Germinal center (tissue), 1 donor: ENCODE data around the gene PI4KB.
A peak's percentile ranks its signal among the peaks of the same experiment; 100 is the strongest.

ENCODE experiments used
- DNase-seq: peaks from one replicate; pipeline ENCODE4 v3.0.0; 2012; ENCODE audit warnings: mixed read lengths, low spot score

The PI4KB gene

DNA sequence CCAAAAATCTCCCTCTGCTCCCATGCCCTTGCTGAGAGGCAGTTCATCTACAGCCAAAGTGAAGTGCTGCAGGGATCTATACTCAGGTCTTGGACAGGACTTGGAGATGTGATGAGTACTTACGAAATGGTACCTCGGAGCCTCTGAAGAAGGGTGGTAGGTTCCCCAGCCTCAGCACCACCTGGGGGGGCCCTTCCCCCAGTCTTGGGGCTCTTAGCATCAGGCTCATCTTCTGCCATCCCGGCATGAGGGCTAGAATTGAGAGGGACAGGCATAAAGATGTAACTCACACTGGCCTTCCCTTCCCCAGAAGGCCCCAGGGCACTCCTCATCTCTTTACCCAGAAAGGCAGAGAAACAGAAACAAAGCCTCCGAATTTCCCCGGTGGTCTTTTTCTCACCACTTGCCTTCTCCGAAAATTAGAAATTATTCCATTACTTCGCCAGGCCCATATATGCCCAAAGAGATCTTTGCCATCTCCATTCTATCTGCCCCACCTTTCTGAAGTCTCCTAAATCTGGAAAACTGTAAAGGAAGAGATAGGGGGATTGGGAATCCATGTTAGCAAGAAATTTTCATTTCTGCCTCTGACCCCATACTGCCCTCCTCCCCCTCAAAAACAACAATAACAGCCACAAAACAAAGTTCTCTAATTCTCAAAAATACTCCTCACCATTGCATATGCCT is 19.0 kb upstream of the PI4KB start:
- DNase-seq = no peak

DNA sequence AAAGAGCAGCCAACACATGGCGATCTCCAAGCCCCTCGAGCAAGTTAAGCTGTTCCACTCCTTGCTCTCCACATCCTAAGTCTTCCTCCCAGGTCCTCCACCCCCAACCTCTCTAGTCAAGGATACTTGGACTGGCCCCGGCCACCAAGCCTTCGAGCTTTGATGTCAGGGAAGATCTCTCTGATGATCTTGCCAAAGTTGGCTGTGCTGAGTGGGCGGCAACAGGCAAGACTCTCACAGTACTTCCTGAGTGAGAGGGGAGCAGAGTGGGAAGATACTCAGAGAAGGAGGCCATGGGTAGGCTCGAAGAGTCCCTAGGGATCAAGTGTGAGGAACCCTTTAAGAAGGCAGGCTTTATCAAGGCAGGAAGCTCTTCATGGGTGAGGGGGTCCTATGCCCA is 17.1 kb upstream of the PI4KB start:
- no peak for DNase-seq

DNA sequence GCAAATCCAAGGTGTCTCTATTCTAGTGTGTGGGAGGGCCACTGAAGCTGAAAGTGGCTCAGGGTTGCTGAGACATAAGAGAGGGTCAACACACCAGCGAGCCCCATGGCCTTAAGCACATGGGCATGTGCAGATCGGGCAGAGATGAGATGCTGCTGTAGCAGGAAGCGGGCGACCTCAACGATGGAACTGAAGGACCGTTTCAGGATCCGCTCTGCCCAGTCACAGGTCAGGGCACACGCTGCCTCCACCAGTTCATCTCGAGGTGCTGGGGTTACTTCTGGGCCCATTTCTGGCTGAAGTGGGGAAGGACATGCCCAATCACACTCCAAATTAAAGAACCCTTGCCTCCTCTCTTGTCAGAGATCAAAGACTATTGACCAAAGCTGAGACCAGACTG is 16.4 kb upstream of the PI4KB start:
- DNase-seq = no peak

DNA sequence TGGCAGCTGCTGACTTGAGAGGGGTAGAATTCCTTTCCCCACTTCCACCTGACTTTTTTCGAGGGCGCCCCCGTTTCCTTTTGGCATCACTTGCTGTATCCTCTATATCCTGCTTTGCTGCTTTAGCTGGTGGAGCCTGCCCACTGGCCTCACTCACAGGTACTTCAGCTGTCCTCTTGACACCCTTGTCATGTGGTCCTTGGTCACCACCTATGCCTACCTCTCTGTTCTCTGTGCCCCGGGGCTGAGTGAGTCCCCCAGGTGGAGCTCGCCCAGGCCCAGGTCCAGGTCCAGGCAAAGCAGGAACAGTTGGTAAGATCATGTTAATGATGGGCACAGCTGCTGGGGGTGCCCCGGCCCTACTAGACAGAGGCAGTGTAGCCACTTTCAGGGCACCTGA is 15.4 kb upstream of the PI4KB start:
- DNase-seq = no peak

DNA sequence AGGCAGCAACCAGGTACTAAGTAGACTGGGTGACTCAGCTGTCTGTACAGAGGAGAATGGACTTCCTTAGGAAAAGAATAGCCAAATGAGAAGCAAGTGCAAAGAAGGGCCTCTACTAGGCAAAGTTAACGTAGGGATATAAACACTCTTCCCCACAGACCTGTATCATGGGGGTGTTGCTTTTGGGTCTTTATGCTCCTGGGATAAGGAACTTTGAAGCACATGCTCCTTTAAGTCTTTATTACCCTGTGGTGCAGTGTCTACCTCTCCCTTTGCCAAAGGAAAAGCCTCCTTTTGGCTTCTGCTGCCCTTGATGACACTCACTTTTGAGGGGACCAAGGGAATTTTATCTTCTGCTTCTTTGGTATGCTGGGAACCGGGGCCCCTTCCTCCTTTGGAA is 14.8 kb upstream of the PI4KB start:
- no peak for DNase-seq

DNA sequence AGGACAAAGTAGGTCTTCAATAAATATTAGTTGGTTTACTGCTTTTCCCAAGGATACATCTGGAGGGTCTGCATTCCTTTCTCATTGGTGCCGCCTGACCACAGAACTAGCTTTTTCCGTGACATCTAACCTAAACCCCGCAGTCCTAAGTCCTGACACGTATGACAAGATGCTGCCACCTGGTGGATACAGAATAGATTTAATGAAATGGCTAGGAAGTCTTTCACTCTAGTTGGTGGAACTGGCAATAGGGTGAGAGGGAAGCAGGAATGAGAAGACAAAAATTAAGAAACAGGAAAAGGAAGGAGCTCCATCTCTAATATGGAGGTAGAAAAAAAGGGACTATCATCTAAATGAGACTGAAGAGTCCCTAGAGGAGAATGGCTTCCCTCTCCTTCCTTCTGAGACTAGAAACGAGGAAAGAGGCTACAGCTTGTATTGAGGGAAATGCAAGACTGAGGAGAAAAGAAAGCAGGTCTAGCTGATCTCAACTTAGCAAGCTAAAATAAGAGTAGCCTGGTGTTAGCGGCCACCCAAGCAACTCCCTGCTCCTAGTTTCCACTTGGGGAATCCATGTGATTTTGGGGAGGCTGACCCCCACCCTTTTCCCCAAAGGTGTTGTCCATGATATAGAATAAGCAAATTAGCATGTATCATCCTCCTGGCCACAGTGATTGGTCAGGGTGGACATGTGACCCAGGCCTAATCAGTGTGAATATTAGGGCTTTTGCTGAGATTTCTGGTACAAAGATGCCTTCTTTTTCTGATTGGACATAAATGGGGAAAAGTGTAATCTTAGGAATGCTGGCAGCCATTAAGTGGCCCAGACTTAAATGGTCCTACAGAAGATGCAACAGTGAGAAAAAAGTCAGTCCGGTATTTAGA is 13.9 kb upstream of the PI4KB start:
- peak; percentile 62 for DNase-seq

DNA sequence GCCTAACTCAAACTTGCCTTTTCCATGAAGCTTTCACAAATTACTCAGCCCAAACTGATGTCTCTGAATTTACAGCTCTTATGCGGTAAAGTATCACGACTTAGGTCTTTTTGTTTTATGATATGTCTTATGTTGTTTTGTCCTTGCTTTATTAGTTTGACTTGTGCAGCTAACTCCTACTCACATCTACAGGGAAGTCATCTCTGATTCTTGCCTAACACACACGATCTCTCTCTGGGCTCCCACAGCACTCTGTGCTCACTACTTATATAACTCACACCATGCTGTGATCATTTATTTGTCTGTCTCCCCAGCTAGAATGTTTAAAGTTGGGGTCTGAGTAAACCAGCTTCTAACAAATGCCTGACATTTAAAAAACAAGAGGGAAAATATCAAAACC is 9.3 kb upstream of the PI4KB start:
- DNase-seq = no peak

DNA sequence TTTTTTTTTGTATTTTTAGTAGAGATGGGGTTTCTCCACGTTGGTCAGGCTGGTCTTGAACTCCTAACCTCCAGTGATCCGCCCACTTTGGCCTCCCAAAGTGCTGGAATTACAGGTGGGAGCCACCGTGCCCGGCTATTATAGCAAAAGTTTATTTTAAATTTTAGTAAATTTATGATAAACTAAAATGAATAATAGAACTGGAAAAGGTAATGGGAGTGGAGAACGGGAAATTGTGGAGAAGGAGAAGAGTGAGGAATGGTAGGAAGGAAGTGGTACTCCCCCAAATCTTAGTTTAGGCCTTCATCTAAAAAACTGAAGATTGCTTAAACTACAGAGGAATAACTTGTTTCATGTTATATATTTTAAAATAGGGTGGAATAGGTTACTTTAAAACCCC is 7.6 kb upstream of the PI4KB start:
- DNase-seq = no peak

DNA sequence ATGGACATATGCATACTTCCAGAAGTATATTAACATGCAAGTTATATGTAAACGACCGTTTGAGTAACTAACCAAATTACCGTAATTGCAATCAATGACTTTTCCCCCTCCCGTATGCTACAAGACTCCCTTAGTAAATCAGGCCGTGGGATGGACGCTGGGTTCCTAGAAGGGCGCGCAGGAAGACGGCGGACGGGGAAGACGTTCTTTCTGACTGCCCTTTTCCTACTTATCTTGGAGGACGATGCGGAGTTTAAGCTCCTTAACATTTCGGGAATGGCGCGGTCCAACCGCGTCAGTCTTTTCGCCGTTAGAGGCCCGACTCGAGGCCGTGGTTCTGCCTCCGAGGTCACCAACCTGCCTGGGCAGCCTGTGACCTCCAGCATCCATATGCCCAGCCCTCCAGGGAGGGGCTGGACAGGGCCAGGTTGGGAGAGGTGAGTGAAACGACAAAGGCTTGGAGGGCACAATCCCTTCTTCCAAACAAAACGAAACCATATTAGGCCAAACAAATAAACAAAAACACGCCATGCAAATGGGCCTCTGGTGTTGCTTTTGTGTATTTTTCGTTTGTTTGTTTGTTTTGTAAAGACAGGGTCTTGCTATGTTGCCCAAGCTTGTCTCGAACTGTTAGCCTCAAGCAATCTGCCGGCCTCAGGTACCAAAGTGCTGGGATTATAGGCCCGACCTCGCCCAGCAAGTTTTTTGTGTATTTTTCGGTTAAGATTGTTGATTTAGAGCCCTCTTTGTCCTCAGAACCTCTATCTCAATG is 873 bp upstream of the PI4KB start:
- no peak for DNase-seq

DNA sequence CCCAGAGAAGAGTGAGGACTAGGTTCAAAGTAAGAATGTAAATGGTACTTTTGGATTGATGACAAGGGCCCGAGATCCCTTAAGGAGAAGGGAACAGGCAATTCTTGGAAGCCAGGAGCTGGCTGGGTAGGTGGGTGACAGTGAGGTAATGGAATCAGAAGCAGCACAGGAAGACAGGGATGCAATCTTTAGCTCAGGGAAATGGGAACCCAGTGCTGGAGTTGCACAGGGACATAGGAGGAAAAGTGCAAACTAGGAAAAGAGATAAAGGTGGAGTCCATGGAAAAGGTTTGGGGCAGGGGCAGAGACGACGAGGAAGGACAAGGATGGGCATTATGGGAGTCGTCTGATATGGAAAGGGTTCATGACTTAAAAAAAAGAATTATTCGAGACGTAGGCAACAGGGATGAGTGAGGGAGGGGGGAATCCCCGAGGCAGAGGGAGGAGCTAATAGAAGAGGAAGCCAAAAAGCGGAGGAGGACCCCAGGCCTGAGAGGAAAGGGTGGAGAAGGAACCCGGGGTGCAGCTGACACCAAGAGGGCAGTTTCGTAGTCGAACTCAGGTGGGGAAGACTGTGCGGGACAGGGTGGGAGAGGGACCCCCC is 495 bp downstream of the PI4KB start:
- DNase-seq = peak; percentile 82

DNA sequence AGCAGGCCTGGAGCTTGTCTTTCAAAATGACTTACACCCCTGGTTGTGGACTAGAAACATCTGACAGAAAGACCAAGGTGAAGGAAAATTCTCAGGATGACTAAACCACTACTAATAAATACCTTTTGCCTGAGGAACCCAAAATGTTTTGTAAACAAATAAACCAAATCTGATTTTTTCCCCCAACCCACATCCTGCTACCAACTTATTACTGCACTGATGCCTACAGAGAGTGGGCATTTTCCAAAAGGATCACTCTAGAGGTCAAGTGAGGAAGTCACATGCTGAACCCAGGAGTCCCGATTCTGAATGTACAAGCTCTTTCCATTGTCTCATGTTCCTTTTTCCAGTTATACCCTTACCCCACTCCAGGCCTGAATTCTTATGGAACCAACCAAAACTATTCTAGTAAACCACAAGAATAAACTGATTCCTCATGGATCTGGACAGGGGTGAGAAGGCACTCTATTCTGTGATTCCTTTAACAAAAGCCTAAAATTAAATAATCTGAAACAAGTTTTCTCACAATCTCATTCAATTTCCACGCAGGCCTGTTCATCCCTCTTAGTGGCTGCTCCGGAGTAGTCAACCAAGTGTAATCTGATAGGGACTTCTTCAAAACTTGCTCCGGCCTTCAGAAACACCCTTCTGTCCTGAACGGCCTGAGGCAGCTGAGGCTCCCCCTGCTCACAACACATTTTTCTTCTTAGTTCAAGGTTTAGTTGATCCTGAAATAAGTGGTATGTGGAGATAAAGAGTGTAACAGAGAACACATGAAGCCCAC is 1.4 kb downstream of the PI4KB start:
- no peak for DNase-seq

DNA sequence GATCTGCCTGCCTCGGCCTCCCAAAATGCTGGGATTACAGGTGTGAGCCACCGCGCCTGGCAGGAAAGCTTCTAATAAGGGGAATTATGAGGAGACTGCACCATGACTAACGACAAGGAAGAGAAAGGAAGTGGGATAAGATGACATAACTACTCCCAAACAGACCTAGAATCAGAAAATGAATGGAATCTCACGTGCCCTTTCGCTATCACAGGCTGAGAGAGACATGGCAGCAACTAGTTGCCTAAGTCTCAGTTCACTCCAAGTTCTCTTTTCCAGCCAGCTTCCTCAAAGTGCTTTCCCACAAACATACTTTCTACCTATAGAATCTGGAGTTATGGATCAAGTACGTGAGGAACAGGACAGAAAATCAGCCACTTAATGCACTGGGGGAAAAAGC is 2.0 kb downstream of the PI4KB start:
- no peak for DNase-seq

DNA sequence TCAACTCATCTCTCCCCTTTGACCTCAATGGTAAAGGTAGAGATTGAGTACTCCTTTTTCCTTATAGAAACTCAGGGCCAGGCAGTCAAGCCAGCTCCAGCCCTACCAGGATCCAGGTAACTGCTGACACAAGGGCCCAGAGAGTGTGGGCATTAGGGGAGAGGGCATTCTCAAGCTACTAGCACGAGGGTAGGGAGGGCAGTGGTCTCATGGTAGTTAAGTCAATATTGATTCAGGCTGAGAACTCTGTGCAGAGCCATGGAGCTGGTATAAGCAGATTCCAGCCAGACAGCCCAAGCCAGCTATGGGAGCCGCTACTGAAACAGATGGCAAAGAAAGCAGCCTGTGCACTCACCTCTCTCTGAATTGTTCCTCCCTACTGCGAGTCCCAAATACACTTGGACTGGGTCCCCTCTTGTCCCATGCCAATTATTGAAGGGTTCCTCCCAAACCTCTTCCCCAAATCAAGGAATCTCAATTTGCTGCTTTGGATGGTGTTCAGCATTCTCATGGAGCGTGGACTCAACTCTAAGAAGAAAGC is 2.8 kb downstream of the PI4KB start:
- DNase-seq = no peak

DNA sequence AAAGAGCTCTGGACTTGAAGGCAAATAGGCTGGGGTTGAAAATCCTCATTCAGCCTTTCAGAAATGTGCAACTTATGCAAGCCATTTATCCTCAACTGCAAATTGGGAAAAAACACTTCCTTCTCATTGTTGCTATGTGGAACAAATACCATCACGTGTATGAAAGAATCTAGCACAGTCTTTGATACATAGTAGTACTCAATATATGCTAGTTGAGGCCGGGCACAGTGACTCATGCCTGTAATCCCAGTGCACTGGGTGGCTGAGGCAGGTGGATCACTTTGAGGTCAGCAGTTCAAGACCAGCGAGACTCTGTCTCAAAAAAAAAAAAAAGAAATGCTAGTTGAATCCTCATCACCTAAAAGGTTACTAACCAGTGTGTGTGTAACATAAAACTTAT is 8.2 kb downstream of the PI4KB start:
- no peak for DNase-seq

DNA sequence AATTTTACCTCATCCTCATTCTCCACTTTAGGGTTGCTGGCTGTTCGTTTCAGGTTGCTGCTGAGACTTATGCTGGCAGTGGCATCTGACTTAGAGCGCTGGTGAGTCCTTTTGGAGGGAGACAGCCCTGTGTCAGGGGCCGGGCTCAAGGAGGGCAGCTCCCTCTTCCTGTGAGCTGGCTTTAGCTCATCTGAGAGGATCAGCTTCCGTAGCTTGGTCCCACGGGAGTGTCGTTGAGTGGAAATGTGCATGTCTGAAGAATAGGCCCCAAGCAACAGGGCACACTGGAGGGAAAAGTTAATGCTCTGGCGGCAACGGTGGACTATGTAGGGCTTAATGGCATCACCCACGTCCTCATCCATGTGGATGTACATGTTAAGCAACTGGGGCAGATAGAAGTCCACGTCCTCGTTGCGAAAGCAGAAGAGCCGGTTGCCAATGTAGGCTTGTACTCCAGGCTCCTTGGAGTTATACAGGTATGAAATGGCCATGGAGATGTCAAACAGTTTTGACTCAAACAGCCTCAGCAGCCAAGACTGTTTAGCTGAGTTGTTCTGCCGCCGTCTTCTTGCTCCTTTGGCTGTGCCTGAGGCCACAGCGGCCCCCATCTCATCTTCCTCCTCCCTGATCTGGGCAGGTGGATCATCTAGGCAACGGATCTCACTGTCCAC is 11.5 kb downstream of the PI4KB start:
- no peak for DNase-seq

DNA sequence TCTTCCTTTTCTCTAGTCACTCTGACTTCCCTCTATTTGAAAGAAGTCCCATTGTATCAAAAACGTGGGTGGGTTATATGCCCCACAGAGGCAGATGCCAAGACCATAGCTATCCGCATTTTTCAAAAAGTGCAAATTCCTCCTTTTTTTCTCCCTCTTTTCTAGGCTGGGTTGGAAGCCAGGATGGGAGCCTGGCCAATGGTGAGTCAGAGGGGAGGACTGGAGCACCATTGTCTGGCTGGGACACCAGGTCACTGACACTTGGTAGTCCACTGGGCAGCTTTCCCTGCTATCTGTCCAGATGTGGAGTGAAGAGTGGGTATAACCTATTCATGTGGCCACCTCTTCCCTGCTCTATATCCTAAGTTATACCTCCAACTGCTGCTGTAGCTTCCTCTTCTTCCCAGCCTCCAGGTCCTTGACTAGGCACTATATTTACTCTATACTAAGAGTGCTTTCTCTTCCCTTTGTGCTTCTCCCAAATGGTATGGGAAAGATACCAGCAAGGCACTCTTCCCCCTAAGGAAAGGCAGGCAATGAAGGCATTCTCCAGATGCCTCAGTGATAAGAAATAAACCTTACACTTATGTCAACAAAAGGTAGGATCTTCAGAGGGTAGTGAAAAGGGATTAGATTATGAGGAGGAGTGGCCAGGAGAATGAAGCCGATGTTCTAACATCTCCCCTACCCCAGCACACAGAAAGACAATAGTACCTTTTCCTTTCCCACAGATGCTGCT is 12.9 kb downstream of the PI4KB start:
- DNase-seq = no peak

DNA sequence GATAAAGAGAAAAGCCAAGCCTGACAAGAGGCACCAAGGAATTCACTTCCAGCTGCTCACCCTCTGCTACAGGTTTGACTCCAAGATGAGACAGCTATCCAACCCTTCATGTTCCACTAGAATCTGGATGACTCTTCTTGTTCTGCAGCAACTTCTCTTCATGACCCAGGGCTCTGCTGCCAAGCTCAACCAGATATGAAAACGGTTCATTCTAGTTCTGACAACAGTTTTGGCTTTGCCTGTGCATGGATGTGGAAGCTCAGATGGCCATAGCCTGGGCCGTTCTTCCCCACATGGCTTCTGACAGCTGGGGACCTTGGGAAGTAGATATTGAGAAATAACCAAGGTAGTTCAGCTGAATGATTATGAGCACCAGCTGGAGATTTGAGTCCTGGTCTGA is 13.7 kb downstream of the PI4KB start:
- no peak for DNase-seq

DNA sequence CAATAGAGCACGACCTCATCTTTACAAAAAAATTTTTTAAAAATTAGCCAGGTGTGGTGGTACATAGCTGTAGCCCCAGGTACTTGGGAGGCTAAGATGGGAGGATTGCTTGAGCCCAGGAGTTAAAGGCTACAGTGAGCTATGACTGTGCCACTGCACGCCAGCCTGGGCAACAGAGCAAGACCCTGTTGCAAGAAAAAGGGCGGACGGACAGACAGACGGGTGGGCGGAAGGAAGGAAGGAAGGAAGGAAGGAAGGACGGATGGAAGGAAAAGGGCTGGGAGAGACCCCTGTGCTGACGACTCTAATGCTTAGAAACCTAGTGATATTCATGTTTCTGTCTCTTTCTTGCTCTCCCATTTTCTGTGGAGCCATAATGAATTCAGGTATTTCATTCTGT is 14.4 kb downstream of the PI4KB start:
- DNase-seq = no peak

DNA sequence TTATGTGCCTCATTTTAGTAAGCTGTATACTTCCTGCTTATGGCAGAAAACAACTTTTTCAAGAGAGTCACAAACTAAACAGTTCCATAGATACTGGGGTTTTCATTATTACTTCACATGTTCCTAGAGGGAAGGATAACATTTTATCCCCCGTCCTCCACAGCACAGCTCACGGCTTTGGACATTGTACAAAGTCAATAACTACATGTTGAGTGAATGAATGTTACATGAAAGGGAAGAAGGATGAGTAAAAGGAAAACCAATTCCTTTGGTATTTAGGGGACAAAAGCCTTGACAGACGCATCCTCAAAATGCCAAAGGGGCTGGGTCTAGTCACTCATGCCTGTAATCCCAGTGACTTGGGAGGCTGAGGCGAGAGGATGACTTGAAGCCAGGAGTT is 14.8 kb downstream of the PI4KB start:
- DNase-seq = no peak
